Right atrium auricular region (tissue), 2 donors: ENCODE measurements around the gene GNG3. TPM values are rescaled to one million over a fixed set of nuclear protein-coding genes. Genes with fewer than 3 reads are reported as not detected.
A peak's percentile ranks its signal among the peaks of the same experiment; 100 is the strongest.
"Not testable (repeated sequence)": the region's sequence is repeated elsewhere in the genome, so short reads cannot be mapped to it uniquely, and the experiment has no call there.

Experiments
- DNase-seq: peaks from one replicate; pipeline ENCODE4 v3.0.0-alpha.2; 2019; ENCODE audit warnings: low spot score
- H3K27ac ChIP-seq, 2 donors: fragments of 200-600 bp; sonication (generic); 1 replicate in 1 of 2; 2 replicates in 1 of 2; pipeline ENCODE4 v1.5.1; 2016 to 2019
- H3K27me3 ChIP-seq, 2 donors: fragments of 200-600 bp; sonication (generic); one replicate each; pipeline versions ENCODE4 v1.5.1 to v1.6.0; 2017 to 2019
- H3K36me3 ChIP-seq: fragments of 200-600 bp; sonication (generic); one replicate; pipeline ENCODE4 v1.5.1; 2016
- H3K4me1 ChIP-seq, 2 donors: fragments of 200-600 bp; sonication (generic); one replicate each; pipeline versions ENCODE4 v1.5.1 to v1.6.0; 2017 to 2019
- H3K4me3 ChIP-seq, 2 donors: fragments of 200-600 bp; sonication (generic); 1 replicate in 1 of 2; 2 replicates in 1 of 2; pipeline ENCODE4 v1.5.1; 2017 to 2019; ENCODE audit warnings: mild to moderate bottlenecking in 1 of 2, moderate library complexity in 1 of 2
- H3K9me3 ChIP-seq, 2 donors: fragments of 200-600 bp; sonication (generic); one replicate each; pipeline ENCODE4 v1.5.1; 2019
- total RNA-seq, 2 donors: library from RNA; depleted of rRNA; stranded (reverse); fragments of >200 nt; gene quantifications; one replicate each; pipeline ENCODE4 v1.1.0, GENCODE V29; 2016
- TF ChIP-seq, protein P1 (sequence below), 2 donors: fragments of 200-600 bp; sonication (generic); IDR thresholded peaks; one replicate each; pipeline ENCODE4 v1.5.1; 2019; ENCODE audit warnings: antibody characterized with exemption in 2 of 2

Gene GNG3
- total RNA-seq, 2 donors from 2014 or later: not detected

DNA sequence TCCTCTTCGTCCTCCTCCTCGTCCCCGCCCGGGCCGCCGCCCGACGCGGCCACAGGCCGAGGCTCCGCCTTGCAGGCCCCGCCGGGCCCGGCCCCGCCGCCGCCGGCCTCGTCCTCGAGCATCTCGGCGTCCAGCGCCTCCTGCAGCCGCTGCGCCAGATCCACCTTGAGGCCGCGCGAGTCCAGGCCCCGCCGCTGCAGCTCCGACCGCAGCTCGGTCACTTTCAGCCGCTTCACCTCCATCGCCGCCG lies 19.4 kb downstream of the GNG3 start:
- peaks cover 25% of the 10 kb centered on the region for H3K36me3 ChIP-seq
- no peaks in the 10 kb centered on the region for H3K27me3 ChIP-seq
- H3K4me1 ChIP-seq: peaks cover 0 to 54% of the 10 kb centered on the region in 2 donors
- DNase-seq: no peak
- H3K4me3 ChIP-seq: peak overlapping the region; percentile 76 to 82
- H3K9me3 ChIP-seq: no peaks in the 10 kb centered on the region
- H3K27ac ChIP-seq: peak overlapping the region; percentile 94 to 98
- TF ChIP-seq, protein P1, sequence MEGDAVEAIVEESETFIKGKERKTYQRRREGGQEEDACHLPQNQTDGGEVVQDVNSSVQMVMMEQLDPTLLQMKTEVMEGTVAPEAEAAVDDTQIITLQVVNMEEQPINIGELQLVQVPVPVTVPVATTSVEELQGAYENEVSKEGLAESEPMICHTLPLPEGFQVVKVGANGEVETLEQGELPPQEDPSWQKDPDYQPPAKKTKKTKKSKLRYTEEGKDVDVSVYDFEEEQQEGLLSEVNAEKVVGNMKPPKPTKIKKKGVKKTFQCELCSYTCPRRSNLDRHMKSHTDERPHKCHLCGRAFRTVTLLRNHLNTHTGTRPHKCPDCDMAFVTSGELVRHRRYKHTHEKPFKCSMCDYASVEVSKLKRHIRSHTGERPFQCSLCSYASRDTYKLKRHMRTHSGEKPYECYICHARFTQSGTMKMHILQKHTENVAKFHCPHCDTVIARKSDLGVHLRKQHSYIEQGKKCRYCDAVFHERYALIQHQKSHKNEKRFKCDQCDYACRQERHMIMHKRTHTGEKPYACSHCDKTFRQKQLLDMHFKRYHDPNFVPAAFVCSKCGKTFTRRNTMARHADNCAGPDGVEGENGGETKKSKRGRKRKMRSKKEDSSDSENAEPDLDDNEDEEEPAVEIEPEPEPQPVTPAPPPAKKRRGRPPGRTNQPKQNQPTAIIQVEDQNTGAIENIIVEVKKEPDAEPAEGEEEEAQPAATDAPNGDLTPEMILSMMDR (IDR thresholded peaks at IDR 0.05): no peak

DNA sequence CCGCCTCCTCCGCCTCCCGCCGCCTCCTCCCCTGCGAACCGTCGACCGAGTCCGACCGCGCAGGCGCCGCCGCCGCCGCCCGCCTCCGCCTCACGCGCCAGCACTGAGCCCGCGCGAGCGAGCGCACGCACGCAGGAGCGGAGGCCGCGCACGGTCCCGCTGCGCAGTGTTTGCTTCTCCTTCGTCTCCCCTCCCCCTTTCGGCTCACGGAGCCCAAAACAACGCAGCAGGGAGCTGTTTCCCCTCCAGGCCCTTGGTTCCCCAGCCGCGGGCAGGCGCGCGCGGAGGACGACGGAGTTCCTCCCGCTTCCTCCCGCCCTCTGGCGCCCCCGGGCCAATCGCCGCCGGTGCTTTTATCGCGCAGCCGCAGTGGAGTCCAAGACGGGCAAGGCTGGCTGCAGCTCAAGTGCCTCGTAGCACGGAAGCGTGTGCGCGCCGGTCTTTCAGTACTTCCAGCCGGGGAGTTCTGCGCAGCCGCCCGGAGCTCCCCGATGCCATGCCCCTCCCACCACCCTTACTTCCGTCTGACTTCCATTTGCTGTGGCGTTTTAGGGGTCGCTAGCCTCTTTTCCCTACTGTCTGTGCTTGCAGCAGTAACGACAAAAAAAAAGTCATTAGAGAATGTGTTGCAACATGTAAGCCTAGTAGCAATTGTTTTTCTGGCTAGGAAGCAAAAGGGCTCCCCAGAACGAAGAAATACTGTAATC lies 19.8 kb downstream of the GNG3 start, which contains the start of gene HNRNPUL2:
Gene HNRNPUL2, minus strand, starts transcription at position 293 of the 707 bp plus-strand sequence. CDS start 301 bp downstream, outside the sequence.
- H3K27ac ChIP-seq: peak within 1 kb of the TSS; percentile 94 to 98
- peak within 1 kb of the TSS; percentile 76 to 82 for H3K4me3 ChIP-seq
- no peaks in the 10 kb centered on the region for H3K27me3 ChIP-seq
- TF ChIP-seq, protein P1 (IDR thresholded peaks at IDR 0.05): no peak
- H3K4me1 ChIP-seq: peaks cover 0 to 54% of the 10 kb centered on the region in 2 donors
- no peaks in the 10 kb centered on the region for H3K9me3 ChIP-seq
- peak; percentile 98 for DNase-seq
- peaks cover 21% of the 10 kb centered on the region for H3K36me3 ChIP-seq

DNA sequence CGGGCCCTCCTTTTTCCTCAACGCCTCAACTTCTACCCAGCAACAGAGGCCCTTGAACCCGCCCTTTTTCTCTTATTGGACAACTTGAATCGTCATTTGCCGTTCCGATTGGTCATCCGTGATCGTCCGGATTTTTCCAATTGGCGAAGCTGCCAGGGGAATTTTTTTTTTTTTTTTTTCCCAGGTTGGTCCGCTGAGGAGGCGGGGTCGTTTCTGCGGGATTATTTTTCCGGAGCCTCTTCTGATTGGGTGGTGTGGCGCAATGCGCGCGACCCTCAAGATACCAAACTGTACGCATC lies 20.3 kb downstream of the GNG3 start:
- peak overlapping the region; percentile 94 to 98 for H3K27ac ChIP-seq
- H3K27me3 ChIP-seq: no peaks in the 10 kb centered on the region
- TF ChIP-seq, protein P1 (IDR thresholded peaks at IDR 0.05): no peak
- peaks cover 0 to 54% of the 10 kb centered on the region in 2 donors for H3K4me1 ChIP-seq
- DNase-seq: peak; percentile 90
- H3K36me3 ChIP-seq: peaks cover 18% of the 10 kb centered on the region
- peak overlapping the region; percentile 76 to 82 for H3K4me3 ChIP-seq
- H3K9me3 ChIP-seq: no peaks in the 10 kb centered on the region

DNA sequence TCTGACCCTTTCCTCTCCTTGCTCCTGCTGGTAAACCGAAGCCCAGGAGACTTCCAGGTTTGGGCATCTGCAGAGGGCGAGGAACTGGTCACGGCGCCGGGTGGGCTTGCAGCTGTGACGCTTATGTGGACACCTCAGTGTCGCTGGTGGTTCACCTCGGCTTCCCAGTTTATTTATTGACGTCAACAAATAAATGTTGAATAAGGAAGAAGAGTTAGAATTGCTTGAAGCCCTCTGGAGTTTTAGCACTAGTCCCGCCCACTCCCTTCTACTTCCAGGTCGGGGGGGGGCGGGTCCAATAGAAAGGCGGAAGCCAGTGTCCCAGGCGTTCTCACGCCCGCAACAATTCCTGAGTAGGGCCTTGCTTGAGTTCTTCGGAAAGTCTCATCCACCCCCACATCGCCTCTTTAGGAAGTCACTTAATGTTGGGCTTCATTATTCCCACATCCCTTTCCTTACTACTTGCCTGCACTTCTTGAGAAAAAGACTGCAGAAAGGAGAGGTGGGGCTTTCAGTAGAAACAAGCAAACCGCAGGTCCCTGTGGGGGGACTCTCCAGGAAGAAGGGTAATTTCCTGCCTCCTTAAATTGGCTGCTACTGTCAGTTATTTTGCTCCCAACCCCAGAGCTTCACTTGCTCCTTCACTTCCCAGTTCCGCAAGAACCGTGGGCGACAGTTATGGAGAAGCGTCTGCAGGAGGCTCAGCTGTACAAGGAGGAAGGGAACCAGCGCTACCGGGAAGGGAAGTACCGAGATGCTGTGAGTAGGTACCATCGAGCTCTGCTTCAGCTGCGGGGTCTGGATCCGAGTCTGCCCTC lies 20.9 kb downstream of the GNG3 start, which contains the start of gene TTC9C:
Gene TTC9C, plus strand, starts transcription at position 316 of the 818 bp plus-strand sequence. Its CDS starts 363 bp downstream, at position 679.
- Histone ChIP-seq H3K27ac (peak within 1 kb of the TSS; percentile 94 to 98), H3K9me3 (no peaks in the 10 kb centered on the region), H3K4me1 (peaks cover 0 to 54% of the 10 kb centered on the region in 2 donors), H3K36me3 (peaks cover 18% of the 10 kb centered on the region), H3K4me3 (peak within 1 kb of the TSS; percentile 76 to 82), H3K27me3 (no peaks in the 10 kb centered on the region)
- TF ChIP-seq, protein P1 (IDR thresholded peaks at IDR 0.05): no peak
- DNase-seq: peak; percentile 93

DNA sequence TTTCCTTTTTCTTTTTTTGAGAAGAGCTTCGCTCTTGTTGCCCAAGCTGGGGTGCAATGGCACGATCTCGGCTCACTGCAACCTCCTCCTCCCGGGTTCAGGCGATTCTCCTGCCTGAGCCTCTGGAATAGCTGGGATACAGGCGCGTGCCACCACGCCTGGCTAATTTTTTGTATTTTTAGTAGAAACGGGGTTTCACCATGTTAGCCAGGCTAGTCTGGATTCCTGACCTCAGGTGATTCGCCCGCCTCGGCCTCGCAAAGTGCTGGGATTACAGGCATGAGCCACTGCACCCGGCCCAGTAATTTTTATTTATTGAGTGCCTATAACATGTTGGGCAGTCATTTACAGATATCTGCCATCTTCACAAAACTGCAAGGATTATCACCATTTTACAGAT lies 22.6 kb downstream of the GNG3 start:
- H3K27ac ChIP-seq, H3K27me3 ChIP-seq, DNase-seq, H3K9me3 ChIP-seq: not testable (repeated sequence)
- peaks cover 0 to 38% of the 10 kb centered on the region in 2 donors for H3K4me1 ChIP-seq
- peaks cover 27% of the 10 kb centered on the region for H3K36me3 ChIP-seq
- peak overlapping the region in 1 of 2 donors; percentile 82 for H3K4me3 ChIP-seq

DNA sequence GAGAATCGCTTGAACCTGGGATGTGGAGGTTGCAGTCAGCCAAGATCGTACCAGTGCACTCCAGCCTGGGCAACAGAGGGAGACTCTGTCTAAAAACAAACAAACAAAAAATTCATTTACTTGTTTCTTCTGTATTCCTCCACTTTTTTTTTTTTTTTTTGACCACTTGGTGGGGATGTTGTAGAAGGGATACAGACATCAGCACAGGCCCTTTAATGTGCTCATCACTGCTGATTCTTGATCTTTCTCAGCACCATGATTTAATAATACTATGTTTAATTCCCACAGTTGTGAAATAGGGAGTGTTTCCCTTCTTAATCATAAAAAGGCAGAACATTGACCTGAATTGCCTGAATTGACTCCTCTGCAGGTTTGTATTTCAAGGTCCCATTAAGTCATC lies 25.4 kb downstream of the GNG3 start:
- Histone ChIP-seq H3K9me3 (no peaks in the 10 kb centered on the region), H3K4me3 (no peak overlapping the region), H3K27ac (no peak overlapping the region), H3K4me1 (peaks cover 0 to 28% of the 10 kb centered on the region in 2 donors), H3K27me3 (no peaks in the 10 kb centered on the region), H3K36me3 (peaks cover 47% of the 10 kb centered on the region)
- TF ChIP-seq, protein P1 (IDR thresholded peaks at IDR 0.05): no peak
- no peak for DNase-seq
